Activated gamma-delta T cell treated with anti-CD3 and anti-CD28 coated beads, Interleukin-2, amount 50 U/mL, for 16 hours (primary cell): Measurements from ENCODE around the gene RASGRF2.
"Not testable (repeated sequence)": the region's sequence is repeated elsewhere in the genome, so short reads cannot be mapped to it uniquely, and the experiment has no call there.

ENCODE experiments used
- DNase-seq: peaks from one replicate; pipeline ENCODE4 v3.0.0-alpha.2; 2020; ENCODE audit warnings: low read depth

Gene RASGRF2

DNA sequence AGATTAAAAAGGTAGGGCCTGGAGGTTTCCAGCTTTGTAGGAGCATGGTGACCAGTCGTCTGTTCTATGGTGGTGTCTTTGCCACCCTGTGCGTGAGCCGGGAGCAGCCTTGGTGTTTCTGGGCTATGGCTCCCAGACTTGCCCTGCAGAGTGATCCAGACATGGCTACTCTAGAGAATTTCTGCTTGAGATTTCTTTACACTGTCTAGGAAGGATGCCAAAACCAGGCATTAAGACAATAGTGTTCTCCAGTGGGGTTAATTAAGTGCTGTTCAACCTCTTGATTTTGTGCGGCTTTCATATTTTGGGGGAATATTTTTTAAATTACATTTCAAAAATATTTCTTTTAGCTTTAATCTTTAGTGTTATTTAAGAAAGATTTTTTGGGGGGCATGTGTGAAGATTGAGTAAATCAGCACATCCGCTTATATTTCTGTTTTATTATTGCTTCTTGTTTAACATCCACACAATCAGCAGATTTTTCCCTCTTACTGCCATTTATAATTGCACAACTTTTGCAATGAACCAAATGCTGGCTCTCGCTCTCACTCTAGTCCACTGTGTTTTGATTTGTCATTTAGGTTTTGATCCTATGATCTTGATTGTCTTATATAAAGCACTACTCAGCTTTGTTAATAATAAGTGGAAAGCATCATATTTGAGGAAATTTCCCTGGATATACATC lies 110.5 kb downstream of the RASGRF2 start:
- DNase-seq = no peak

DNA sequence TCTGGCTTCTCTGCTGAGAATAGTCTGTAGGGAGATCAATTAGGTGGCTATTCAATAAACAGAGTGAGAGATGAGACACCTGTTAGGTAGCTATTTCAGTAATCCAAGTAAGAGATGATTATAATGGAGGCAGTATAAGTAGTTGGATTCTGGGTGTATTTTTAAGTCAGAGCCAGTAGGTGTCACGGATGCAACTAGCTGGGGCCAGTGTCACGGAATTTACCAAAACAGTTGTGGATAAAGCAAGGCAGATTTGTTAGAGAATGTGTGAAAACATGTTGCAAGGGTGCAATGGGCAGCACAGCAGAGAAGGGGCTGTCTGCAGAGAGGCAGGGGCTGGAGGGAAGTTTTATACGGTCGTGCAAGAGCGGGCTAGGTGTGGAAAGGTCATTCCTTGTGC lies 114.9 kb downstream of the RASGRF2 start:
- no peak for DNase-seq

DNA sequence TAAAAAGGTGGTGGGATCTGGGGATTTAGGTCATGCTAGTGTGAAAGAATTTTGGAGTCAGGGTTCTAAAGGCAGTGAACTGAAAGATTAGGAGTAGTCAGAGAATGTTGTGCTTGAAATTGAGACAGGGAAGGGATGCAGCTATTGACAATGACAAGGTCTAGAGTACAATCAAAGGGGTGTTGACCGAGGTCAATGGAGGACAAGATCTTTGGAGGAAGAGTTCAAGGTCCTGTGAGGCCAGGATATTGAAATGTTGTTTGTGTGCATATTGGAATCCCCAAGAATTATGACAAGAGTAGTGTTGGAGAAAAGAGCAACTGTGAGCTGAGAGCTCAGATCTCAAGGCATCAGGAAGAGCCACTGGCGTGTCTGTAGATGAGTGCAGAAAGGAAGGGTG lies 116.9 kb downstream of the RASGRF2 start:
- DNase-seq = no peak

DNA sequence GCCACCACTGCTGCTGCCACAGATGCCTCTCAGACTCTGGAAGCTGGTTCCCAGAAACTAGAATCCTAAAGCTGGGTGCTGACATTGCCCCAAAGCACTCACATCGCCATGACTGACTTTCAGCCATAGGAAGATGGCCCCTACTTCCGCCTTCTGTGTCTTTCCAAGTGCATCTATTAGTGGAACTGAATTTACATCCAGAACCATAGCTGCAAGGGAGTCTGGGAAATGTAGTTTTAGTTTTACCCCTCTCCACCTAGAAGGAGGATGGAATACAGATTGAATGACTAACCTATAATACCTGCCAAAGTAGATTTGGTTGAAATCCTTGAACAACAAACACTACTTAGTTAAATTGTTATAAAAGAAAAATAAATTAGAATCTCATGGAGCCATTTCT lies 118.8 kb downstream of the RASGRF2 start:
- DNase-seq = no peak

DNA sequence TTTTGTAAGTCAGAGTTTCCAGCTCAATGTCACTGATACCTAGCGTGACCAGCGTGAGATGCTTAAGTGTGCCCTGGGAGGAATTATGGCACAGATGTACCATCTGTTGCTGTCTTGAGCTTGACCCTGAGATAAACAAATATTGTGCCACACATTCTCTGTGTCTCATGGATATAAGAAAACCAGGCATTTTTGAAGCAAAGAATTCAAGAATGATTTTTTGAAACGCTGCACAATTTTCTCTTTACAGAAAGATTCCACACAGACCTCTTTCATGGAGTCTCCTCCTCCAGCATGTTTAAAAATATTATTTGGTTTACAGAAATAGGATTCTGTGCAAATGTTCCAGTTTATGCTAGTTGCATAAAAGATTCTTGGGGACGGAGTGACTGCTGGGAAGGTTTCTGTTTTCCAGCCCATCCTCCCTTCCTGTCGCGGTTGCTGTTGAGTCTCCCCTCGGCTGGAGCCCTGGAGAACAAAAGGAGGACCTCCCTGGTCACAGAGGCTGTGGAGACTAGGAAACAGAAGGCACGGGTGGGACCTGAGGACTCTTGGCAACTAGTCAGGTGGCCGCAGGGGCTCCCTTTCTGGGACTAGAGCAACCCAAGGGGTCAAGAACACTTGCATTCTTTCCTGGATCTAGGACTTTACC lies 120.8 kb downstream of the RASGRF2 start:
- no peak for DNase-seq

DNA sequence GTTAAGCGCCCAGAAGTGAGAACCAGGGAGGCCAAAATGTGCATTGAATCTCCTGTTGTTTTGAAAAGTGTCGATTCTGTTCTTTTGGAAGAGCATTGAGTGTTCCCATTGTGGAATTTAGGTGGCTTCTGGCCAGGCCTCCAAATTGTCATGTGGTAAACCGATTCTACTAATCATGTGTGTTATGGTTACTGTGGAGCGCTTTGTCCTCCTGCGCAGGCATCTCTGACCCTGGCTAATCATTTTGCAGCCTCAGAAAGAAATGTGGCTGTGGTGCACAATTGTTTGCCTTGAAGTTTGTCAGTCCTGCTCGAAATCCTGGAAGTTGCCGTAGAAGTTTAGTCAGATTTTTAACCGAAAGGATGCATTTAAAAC lies 121.3 kb downstream of the RASGRF2 start:
- no peak for DNase-seq

DNA sequence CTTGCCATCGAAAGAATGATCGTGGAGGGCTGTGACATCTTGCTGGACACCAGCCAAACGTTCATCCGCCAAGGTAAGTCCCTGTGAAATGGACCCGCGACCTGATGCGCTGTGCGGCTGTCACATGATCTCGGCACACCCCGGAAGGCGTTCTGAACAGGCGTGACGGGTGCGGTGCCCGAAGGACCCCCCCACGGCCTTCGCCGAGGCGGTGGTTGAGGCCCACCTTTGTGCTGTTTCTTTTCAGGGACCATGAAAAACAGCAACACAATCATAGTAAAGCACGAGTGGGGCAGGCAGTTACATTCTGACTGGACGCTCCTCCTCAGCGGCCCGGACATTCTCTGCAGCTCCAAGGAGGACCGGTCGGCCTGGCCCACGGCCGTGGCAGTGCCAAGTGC lies 126.7 kb downstream of the RASGRF2 start:
- DNase-seq = no peak

DNA sequence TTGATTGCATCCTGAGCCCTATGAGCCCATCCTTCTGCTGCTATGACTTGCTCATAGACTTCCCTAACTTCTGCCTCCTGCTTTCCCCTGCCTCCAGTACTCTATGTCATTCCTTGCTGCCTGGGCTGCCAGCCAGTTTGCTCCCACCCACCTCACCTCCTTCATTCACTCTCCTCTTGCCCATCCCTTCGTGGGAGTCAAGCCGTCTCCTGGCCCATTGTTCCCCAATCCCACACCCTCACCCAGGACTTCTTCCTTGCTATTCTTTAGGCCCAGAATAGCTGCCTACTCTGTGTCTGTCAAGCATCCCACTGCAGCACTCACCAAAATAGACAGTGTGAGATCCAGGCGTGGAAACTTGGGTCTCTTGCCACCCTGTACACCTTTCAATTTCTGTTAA lies 131.0 kb downstream of the RASGRF2 start:
- DNase-seq = no peak

DNA sequence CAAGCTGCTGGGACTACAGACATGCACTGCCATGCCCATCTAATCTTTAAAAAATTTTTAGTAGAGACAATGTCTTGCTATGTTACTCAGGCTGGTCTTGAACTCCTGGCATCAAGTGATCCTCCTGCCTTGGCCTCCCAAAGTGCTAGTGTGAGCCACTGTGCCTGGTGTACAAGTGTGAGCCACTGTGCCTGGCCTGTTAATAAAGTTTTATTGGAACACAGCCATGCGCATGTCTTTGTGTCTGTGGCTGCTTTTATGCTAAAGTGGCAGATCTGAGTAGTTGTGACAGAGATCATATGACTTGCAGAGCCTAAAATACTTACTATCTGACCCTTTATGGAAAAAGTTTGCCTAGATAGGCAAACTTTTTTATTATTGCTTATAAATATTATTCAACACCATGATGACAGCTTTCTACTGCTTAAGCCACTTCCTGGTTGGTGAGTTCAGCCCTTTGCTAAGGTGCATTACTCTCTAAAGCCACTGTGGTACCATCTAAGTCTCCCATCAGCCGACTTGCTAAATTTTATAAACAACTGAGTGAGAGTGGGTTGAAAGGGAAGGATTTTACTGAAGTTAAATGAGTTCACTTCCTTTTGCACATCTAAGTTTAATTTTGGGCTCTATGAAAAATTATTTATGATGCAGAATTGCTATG lies 133.5 kb downstream of the RASGRF2 start:
- DNase-seq = no peak

DNA sequence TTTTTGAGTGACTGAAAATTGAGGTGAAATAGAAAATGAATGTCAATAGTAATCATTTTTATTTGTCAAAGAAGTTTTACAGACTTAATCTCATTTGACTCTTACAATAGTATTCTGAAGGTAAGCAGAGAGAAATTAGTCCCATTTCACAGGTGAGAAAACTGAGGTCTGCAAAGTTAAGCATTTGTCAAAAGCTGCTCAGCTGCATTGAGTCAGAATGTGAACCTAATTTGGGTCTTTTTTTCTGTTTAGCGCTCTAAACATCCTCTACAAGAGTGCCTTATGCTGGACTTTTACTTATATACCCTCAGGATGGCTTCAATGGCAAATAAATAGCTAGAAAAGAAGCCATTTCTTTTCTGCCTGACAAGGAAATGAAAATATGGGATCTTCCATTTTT lies 135.7 kb downstream of the RASGRF2 start:
- no peak for DNase-seq

DNA sequence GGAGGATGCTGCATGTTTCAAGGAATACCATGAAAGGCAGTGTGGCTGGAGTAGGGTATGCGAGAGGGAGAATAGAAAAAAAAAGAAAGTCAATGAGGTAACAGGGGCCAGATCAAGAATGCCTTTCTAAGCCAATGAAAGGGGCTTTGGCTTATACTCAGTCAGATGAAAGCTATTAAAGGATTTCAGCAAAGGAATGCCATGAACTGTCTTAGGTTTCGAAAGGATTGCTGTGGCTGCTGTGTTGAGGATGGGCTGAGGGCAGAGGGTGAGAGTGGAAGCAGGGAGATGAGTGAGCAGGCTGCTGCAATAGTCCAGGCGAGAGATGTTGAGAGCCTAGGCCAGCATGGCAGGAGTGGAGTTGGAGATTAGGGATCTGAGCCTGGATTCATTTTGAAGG lies 137.6 kb downstream of the RASGRF2 start:
- DNase-seq = no peak

DNA sequence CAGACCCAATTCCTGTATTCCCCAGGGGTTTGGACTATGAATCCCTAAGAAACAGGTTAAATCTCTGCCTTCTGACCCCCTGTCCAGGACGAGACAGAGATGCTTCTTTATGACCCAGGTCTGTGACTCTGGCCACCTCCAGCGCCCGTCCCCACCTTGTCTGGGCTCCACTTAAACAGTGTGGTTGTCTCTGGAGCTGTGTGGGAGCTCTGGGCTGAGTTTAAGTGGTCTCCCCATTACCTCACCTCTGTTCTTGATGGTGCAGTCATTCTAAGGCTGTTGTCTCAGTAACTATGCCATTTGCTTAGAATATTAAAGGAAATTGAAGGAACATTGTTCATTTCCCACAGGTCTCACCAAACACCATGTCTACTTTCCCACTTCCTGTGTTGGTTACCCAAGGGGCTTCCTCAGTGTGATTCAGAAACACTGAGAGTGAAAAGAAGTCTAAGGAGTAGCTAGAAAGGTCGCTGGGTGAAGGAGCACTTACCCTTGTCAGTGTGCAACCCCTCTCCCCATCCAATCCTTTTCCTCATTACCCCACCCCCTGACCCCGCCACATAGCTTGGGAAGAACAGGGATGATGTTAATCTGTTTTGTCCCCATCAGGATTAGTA lies 145.2 kb downstream of the RASGRF2 start:
- DNase-seq = no peak

DNA sequence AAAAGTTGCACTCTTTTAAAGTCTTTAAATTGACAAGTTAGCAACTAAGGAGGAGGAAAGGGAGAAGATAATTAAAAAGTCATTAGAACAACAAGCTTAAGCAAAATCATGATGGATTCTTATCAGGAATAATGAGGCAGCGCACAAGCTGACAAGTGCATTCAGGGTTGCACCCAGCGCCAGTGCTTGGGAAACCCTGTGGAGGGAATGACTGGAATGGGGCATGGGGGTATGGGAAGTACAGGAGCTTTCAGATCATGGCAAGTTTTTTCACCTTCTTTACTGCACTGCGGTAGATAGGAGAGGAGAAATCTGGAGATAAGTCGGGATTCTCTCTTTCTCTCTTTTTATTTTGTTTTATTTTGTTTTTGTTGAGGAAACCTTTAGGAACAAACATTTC lies 155.1 kb downstream of the RASGRF2 start:
- no peak for DNase-seq

DNA sequence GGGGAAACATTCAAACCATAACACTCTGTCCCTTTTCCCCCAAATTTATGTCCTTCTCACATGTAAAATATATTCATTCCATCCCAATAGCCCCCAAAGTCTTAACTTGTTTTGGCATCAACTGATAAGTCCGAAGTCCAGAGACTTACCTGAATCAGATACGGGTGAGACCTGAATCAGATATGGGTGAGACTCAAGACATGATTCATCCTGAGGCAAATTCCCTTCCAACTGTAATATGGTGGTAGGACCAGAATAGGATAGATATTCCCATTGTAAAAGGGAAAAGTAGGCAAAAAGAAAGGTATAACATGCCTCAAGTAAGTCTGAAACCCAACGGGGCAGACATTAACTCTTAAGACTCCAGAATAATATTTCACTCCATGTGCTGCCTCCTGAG lies 157.4 kb downstream of the RASGRF2 start:
- DNase-seq = no peak

DNA sequence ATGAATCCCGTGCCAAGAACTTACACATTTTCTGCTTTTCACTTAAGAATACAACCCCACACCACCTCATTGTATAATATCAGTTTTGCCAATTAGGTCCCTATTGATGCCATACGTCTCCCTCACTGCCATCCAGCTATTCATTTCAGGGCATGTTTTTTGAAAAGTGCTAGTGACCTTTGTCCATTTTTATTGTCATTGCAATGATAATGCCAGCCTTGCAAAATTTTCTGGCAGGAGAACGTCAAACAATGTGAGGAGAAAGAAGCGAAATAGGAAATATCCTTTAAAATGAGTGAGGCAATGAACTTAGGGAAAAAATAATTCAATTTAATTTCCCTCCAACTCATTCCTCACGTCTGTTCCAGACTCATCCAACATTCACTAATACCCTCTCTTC lies 161.1 kb downstream of the RASGRF2 start:
- no peak for DNase-seq

DNA sequence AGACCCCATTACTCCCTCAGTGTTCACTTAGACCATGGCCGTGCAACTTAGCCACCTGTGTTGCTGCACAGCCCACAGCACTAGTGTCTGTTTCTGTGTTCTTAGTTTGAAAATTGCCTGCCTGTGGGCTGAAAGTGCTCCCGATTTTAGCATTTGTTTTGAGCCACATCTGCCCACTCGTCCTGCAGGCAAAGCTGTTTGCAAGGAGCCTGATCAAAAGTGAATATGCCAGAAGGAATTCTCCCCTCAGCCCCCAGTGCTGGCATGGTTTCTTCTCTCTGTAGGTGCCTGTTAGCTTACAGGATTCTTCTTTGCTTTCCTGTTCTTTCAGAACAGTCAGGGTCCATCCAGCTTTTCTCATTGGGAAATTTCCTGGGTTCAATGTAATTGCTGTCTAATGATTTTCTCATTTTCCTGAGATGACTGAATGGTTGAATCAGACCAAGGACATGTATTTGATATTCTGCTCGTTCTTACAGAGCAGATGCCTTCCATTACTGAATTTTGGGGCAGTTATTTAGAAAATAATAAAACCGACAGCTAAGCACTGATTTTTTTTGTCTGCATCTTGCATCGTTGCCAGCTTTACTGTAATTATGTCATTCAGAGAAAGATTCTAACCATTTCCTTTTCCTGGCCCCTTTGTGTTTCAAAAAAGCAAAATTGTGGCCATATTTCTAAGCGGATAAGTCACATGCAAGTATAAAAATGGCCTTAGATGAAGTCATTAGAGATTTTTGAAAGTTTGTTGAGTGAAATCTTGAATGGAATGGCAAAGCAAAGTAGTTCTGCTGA lies 161.9 kb downstream of the RASGRF2 start:
- no peak for DNase-seq

DNA sequence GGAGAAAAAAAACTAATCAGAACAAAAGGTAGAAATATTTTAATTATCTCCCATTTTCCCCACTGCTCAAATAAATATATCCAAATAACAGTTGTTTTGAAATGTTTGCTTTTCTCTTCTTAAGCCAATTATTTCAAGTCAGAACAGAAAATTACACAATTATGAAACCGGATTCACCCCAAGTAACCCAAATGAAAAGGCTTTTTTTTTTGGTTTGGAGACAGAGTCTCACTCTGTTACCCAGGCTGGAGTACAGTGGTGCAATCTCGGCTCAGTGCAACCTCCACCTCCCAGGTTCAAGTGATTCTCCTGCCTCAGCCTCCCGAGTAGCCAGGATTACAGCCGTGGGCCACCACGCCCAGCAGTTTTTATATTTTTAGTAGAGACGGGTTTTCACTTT lies 164.5 kb downstream of the RASGRF2 start:
- DNase-seq = not testable (repeated sequence)

DNA sequence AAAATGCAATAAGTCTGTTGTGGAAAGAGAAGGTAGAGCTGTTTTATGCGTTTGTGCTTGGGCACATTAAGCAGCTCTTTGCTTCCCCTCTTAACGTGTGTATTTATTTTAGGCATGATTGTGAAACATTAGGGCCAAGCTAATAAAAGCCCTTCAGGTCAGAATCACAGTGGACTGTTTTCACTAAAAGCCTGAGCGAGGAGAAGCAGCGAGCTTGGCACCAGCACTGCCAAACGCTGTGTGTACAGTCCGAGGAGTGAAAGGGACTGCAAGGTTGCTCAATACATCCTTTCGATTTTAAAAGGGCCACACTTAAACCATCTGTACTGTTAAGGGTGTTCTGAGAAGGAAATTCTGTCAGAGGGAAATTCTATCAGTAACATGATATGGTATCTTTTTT lies 165.8 kb downstream of the RASGRF2 start:
- DNase-seq = no peak

DNA sequence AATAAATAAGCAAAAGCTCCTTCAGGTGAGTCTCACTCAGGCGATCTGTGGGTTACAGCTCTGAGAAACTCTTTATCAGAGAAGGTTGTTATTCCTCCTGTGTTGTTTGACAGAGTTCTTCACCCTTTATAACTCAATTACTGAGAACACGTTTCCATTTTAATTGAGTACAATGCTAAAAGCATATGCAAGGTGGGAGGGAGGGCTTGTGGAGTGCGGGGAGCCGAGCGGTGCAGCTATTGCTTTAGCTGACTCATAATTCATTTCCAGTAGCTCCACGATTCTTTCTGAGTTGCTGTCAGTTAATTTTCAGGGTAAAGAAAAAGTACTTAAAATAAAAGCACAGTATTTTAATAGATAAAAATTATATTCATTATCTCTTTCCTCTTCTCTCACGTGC lies 168.3 kb downstream of the RASGRF2 start:
- DNase-seq = no peak

DNA sequence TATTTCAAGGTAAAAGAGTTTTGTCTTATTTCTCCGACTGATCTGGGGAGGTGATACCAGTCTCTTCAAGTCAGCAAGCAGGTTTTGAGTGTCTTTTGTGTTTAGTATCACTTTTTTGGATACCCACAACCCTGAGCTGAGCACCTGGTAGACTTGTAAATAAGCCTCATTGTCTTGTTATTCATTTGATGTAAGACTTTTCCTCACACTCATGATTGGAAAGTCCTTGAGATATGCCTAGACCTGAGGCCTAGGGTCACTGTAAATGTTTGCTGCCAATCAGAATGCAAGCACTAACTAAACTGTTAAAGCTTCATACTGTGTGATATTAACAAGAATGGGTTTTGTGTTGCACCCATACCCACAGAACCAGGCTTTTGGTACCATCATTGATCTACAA lies 172.2 kb downstream of the RASGRF2 start:
- no peak for DNase-seq

DNA sequence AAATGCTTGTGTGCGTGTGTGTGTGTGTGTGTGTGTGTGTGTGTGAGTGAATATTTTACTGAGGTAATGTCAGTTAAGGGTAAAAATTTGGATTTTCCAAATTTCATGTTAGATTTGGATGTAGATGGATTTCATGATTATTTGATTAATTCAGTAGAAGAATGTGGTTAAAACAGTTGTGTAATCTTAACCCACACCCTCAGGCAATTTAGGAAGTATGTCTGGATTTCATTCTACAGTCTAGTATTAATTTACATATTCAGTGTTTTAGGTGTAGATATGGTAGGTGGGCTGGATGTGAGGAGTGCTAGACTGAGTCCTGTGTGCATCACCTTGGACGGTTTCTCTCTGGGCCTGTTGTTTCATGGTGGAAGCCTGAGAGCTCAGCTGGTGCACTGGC lies 173.9 kb downstream of the RASGRF2 start:
- DNase-seq = no peak

DNA sequence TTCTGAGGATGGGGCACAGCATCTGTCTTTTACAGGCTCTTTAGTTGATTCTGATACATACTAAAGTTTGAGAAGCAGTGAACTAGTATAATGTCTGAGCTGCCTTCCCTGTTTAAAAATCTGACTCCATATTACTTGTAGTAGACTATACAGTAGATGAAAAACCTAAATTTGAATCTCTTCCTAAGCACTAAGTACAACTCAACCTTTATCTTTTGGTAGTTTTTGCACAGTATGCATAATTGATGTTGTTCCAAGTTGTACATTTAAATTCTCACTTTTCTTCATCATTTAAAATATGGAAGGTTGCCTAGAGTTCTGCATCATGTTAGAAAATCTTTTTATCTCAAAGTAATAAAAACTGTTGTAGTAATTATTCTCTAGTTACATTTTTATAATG lies 174.4 kb downstream of the RASGRF2 start:
- DNase-seq = no peak
